Muscle layer of duodenum (tissue), 2 donors: ENCODE results near the gene CHST2.

Experiments used
- H3K27ac ChIP-seq: one replicate; pipeline ENCODE4 v1.7.0; 2013; ENCODE audit warnings: mild to moderate bottlenecking, low read length
- H3K27me3 ChIP-seq: one replicate; pipeline ENCODE4 v1.7.0; 2013; ENCODE audit warnings: low read depth, mild to moderate bottlenecking, control low read depth, low read length
- H3K36me3 ChIP-seq, 2 donors: one replicate each; pipeline ENCODE4 v1.7.0; 2013; ENCODE audit warnings: low read length in 2 of 2, control low read depth in 1 of 2, mild to moderate bottlenecking in 1 of 2; ENCODE audit not compliant: insufficient read depth in 2 of 2, control insufficient read depth in 1 of 2
- H3K4me1 ChIP-seq, 2 donors: one replicate each; pipeline ENCODE4 v1.7.0; 2013; ENCODE audit warnings: low read length in 2 of 2, mild to moderate bottlenecking in 2 of 2, control low read depth in 1 of 2, moderate library complexity in 1 of 2; ENCODE audit not compliant: insufficient read depth in 2 of 2, control insufficient read depth in 1 of 2
- H3K4me3 ChIP-seq, 2 donors: one replicate each; pipeline ENCODE4 v1.7.0; 2013; ENCODE audit warnings: low read length in 2 of 2, low read depth in 1 of 2, mild to moderate bottlenecking in 1 of 2
- H3K9me3 ChIP-seq, 2 donors: one replicate each; pipeline ENCODE4 v1.7.0; 2013; ENCODE audit warnings: low read length in 2 of 2, control low read depth in 1 of 2, mild to moderate bottlenecking in 1 of 2; ENCODE audit not compliant: control insufficient read depth in 1 of 2
- donor health status: healthy.

Gene CHST2

GRCh38 chr3:143122608-143123352 lies 3.2 kb downstream of the CHST2 start:
- no peaks in the 10 kb centered on the region for H3K9me3 ChIP-seq
- H3K27me3 ChIP-seq: no peaks in the 10 kb centered on the region
- no peak overlapping the region for H3K27ac ChIP-seq
- H3K4me3 ChIP-seq: no peak overlapping the region
- no peaks in the 10 kb centered on the region for H3K36me3 ChIP-seq
- H3K4me1 ChIP-seq: peaks cover 0 to 22% of the 10 kb centered on the region in 2 donors

- Histone ChIP-seq H3K4me1 (peaks cover 0 to 20% of the 10 kb centered on the region in 2 donors), H3K4me3 (no peak overlapping the region), H3K27me3 (no peaks in the 10 kb centered on the region), H3K36me3 (no peaks in the 10 kb centered on the region), H3K27ac (no peak overlapping the region), H3K9me3 (no peaks in the 10 kb centered on the region)
Measured at GRCh38 chr3:143123353-143123984, 3.9 kb downstream of the CHST2 start.

- Histone ChIP-seq H3K27ac (no peak overlapping the region), H3K27me3 (no peaks in the 10 kb centered on the region), H3K36me3 (no peaks in the 10 kb centered on the region), H3K9me3 (no peaks in the 10 kb centered on the region), H3K4me1 (peaks cover 0 to 15% of the 10 kb centered on the region in 2 donors), H3K4me3 (peak overlapping the region in 1 of 2 donors; percentile 0)
Measured at GRCh38 chr3:143124601-143125520, 5.3 kb downstream of the CHST2 start.

GRCh38 chr3:143127801-143128200 lies 8.2 kb downstream of the CHST2 start:
- Histone ChIP-seq H3K27me3 (no peaks in the 10 kb centered on the region), H3K27ac (no peak overlapping the region), H3K4me1 (no peaks in the 10 kb centered on the region), H3K36me3 (no peaks in the 10 kb centered on the region), H3K9me3 (no peaks in the 10 kb centered on the region), H3K4me3 (no peak overlapping the region)

GRCh38 chr3:143128227-143128955 lies 8.8 kb downstream of the CHST2 start:
- H3K27ac ChIP-seq: no peak overlapping the region
- no peak overlapping the region for H3K4me3 ChIP-seq
- no peaks in the 10 kb centered on the region for H3K4me1 ChIP-seq
- H3K36me3 ChIP-seq: no peaks in the 10 kb centered on the region
- H3K9me3 ChIP-seq: no peaks in the 10 kb centered on the region
- H3K27me3 ChIP-seq: no peaks in the 10 kb centered on the region

- Histone ChIP-seq H3K27ac (no peak overlapping the region), H3K4me3 (no peak overlapping the region), H3K4me1 (no peaks in the 10 kb centered on the region), H3K27me3 (no peaks in the 10 kb centered on the region), H3K36me3 (no peaks in the 10 kb centered on the region), H3K9me3 (no peaks in the 10 kb centered on the region)
Measured at GRCh38 chr3:143132246-143132980, 12.8 kb downstream of the CHST2 start.

- Histone ChIP-seq H3K9me3 (no peaks in the 10 kb centered on the region), H3K27me3 (no peaks in the 10 kb centered on the region), H3K36me3 (no peaks in the 10 kb centered on the region), H3K4me3 (no peak overlapping the region), H3K27ac (no peak overlapping the region), H3K4me1 (no peaks in the 10 kb centered on the region)
Measured at GRCh38 chr3:143134471-143134870, 14.9 kb downstream of the CHST2 start.

GRCh38 chr3:143135150-143135549 lies 15.6 kb downstream of the CHST2 start:
- no peaks in the 10 kb centered on the region for H3K4me1 ChIP-seq
- no peak overlapping the region for H3K27ac ChIP-seq
- no peak overlapping the region for H3K4me3 ChIP-seq
- H3K27me3 ChIP-seq: no peaks in the 10 kb centered on the region
- no peaks in the 10 kb centered on the region for H3K9me3 ChIP-seq
- H3K36me3 ChIP-seq: no peaks in the 10 kb centered on the region

GRCh38 chr3:143137435-143138036 lies 18.0 kb downstream of the CHST2 start:
- H3K27ac ChIP-seq: no peak overlapping the region
- H3K4me3 ChIP-seq: no peak overlapping the region

GRCh38 chr3:143138953-143139352 lies 19.4 kb downstream of the CHST2 start:
- Histone ChIP-seq H3K27ac (no peak overlapping the region), H3K27me3 (no peaks in the 10 kb centered on the region), H3K4me3 (no peak overlapping the region), H3K36me3 (no peaks in the 10 kb centered on the region), H3K4me1 (no peaks in the 10 kb centered on the region), H3K9me3 (no peaks in the 10 kb centered on the region)

More at GRCh38 chr3:143137435-143138036, 18.0 kb downstream of the CHST2 start:
- H3K9me3 ChIP-seq: no peaks in the 10 kb centered on the region
- no peaks in the 10 kb centered on the region for H3K36me3 ChIP-seq
- no peaks in the 10 kb centered on the region for H3K4me1 ChIP-seq
- no peaks in the 10 kb centered on the region for H3K27me3 ChIP-seq
